GM19238 (cell line): ENCODE results near the gene CISH.

Experiments
- DNase-seq: peaks from one replicate; pipeline ENCODE4 v3.0.0; 2011; ENCODE audit warnings: low spot score; ENCODE audit not compliant: insufficient read length

CISH gene

DNA sequence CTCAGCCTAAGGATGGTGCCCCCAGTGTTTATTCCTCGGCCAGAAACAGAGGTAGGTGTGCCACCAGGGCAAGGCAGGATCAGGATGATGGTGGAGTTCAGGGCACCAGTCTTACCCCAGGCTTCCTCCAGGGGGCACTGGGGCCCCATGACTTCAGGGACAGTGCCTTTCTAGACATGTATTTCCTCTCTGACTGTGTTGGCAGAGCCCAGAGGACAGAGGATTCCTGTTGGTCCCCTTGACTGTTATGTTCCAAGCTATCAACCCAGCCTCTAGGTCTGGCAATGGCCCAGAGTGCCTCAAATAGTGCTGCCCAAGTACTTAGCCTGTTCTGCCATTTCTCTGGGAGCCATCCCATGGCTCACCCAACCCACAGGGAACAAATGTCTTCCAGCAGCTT is 39.4 kb downstream of the CISH start:
- peak; percentile 73 for DNase-seq

DNA sequence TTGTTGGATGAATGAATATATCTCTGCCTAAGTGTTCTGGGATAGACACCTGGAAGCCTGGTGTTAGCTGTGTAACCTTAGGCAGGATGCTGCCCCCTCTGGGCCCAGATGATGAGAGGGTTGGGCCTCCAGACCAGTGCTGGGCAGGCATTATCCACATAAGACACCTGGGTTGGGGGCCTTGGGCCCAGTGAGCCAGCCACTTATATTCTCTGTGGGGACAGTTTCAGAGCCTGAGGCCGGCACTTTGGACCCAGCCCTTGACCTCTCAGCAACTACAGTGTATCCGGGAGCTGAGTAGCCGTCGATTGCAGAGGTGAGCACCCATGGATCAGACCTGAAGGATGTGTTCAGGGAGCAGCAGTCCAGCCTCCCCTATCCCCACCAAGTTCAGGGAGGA is 40.1 kb downstream of the CISH start:
- DNase-seq = no peak

DNA sequence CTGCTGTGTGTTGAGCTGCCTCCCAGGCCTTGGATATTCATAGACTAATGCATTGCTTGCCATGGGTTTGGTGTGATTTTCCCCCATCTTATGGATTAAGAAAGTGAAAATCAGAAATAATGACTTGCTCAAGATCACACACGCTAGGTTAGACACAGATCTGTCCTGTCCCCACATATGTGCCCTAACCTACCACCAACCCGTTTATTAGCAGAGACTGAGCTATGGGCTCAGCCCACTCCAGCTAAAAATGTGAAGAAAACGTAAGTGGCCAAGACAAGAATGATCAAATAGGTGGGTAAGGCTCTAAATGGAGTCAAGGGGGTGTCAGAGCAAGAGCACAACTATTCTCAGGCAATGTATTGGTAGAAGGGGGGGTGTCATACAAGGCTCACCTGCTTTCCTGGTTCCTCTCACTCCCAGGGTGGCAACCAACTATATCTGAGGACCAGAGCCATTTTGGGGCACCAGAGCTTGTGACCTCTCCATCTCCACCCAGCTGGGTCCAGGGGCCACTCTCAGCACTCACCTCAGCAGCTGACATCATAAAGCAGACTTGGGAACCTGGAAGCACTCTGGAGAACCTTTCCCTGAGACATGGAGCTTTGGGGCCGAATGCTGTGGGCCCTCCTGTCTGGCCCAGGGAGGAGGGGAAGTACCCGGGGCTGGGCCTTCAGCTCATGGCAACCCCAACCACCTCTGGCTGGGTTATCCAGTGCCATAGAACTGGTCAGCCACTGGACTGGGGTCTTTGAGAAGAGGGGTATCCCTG is 40.9 kb downstream of the CISH start:
- DNase-seq = no peak

DNA sequence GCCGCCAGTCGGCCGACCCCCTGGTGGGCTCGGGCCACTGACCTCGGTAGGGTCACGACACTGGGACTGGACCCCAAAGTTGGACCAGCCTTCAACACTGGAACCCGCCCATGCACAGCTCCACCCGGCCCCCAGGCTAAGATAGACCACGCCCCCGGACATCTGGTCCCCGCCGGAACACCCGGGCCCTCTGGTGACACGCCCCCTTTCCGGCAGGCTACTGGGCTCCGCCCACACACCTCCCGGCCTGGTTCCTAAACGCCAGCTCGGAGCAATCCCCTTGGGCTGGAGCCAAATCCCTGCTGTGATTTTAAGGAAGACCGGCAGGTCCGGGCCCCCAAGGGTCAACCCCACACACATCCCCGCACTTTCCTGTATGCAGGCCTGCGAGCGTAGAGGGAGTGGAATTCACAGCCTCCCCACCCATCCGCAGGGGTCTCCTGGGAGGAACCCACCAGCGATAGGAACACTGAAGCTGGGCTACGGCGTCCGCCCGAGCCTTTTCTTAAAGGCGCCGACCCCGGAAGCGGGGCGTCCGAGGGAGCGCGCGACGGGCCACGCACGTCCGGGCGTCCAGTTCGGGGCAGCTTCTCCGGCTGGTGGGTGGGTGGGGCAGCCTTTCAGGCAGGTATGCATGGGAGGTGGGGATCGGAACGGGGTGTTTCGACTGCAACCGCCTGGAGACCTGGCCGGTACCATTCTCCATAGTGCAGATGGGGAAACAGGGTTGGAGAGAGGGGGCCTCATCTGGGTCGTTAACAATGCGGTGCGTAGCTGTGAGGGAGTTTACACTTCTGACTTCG is 42.4 kb downstream of the CISH start, which contains the start of gene HEMK1:
Gene HEMK1, plus strand, starts transcription at position 576 of the 803 bp plus-strand sequence. CDS start 1,583 bp downstream, outside the sequence.
- peak; percentile 97 for DNase-seq

DNA sequence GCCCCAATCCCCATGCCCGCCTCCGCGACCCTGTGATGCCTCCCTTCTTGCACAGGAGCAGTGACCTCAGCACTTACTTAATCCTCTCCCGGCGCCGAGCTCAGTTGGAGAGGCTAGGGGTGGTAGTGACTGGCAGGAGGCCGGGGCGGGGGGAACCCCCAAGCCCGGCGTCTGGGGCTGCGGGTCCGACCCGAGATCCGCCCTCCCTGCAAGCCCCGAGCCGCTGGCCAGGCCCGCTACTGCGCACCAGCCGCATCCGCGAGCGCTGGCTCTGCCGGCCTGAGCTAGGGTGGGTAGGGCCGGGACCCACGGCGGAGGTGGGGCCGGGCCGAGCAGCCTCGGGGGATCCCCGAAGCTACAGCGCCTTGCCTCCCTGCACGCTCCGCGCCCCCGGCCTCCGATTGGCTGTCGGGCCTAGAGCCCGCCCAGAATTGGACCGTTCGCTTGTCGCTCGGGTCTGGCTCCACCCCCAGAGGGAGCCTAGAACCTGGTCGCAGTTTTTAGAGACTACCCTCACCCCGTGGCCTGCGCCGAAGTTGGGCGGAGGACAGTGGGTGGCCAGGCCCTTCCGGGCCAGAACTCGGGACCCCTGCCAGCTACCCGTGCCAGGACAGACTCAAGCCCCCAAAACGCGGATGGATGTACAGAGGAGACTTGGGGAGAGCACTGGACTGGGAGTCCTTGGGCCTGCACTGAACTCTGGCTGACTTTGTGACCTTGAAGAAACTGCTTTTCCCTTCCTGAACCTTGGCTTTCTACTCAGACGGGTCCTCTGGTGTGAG is 44.0 kb downstream of the CISH start, which contains the start of gene C3orf18:
Gene C3orf18, minus strand, starts transcription at position 362 of the 782 bp plus-strand sequence. CDS start 2,048 bp downstream, outside the sequence.
- peak; percentile 99 for DNase-seq

DNA sequence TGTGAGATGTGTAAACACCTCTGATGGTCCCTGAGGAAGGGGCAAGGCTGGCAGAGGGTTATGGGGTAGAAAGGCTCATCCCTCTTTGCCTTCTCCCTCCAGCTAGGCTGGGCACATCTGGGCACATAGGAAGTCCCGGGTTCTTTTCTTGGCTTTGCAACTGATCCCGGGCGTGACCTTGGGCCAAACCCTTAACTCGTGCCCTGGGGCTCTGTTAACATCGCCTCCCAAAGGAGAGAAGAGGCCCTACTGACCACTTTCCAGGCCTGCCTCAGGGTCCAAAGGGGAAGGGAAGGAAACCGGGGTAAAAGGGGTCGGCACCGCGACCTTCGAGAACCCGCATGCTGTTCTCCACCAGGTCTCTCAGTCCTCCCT is 44.6 kb downstream of the CISH start:
- DNase-seq = no peak

DNA sequence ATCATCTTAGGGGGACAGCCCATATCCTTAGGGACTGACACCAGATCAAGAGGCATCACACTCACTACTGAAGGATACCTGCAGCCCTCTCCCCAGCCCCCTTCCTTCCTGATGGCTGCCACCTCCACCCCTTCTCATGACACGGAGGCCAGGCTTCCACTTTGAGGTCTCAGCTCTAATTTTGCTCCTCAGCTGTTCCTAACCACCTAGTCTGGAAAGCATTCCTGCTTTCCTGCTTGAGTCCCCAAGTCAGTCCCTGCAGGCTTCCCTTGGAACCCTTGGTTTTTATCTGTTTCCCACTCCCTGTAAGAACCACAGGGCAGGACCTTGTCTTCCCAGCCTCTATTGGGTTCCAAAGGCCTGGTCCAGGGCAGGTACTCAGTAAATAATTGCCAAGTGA is 47.3 kb downstream of the CISH start:
- DNase-seq = no peak

DNA sequence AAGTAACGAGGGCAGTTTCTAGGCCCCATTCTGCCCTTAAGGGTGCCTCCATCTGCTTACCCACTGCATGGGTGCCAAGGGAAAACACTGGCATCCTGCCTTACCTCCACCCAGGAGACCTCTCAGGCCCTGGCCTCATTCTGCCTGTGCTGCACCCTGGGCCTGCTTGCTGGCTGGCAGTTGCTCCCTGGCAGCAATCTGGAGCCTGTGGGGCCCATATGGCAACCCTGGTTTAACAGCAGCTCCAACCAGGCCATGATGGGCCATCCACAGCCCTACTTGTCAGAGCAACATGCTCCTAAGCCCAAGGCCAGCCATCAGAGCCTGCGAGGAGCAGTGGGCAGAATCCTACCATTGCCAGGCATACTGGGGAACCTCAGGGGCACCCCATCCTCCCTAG is 47.7 kb downstream of the CISH start:
- DNase-seq = no peak

DNA sequence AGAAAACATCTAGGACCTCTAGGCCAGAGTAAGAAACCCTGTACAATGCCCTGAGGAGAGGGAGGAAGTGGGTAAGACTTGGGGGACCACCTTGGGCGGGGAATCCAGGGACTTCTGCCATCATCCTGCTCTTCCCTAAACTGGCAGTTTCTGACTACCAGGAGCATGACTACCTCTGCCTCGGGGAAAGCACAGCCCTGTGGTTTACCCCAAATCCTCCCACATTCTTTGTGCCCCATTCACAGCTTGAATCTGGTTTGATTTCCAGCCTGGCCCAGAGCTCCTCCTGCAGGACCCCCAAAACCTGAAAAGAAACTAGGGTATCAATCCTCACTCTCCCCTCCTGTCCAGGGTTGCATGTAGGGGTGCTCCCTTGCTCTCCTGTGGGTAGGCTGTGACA is 48.7 kb downstream of the CISH start:
- no peak for DNase-seq

DNA sequence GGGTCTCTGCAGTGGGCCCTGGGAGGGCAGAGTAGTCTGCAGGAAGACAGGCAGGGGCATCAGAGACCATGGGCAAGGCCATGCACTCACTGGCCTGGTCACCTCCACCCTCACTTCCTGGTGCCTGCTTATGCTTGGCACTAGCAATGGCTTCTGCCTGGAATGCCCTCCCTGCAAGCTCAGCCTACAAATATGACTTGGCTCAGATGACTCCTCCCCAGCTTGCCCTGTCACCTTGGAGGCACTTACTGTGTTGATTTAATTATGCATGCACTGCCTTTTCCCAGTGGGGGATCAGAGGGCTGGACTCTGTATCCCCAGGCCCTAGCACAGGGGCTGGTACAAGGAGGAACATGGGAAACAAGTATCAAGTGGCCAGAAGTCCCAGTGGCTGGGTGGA is 51.9 kb downstream of the CISH start:
- DNase-seq = no peak

DNA sequence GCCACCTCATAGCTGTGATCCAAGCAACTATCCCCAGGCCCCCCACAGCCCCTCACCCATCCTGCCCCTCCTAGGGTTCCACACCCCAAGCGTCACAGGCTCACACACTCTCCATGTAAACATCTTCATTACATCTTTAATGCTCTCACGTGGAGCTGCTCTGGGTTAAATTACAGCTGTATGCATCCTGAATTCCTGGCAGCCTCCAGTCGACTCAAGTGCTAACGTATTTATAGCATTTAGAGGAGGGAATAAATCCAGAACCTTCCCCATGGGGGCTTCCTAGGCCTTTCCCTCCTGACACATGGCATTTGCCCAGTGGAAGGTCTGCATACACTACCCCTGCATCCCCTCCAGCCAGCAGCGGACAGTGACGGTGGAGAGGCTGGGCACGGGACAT is 53.7 kb downstream of the CISH start:
- no peak for DNase-seq

DNA sequence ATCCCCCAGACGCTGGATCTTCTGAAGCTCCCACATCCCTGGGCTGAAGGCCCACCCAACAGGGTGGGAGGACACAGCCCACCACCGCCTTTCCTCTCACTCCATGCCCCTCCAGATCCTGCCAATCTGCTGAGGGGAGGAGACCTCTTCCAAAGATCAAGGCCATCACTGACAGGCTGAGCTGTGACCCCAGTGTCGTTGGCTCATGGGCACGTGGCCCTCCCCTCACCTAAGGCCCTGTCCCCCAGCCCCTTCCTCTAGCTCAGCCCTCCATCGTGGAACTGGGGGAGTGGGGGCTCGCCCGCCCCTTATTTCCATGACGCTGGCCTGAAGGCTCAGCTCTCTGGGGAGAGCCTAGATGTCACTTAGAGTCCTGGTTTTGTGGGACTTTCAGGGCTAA is 54.5 kb downstream of the CISH start:
- no peak for DNase-seq
